GM04504 (cell line): ENCODE measurements around the gene BAG1.
A peak's percentile ranks its signal among the peaks of the same experiment; 100 is the strongest.

ENCODE experiments used
- DNase-seq: peaks from one replicate; pipeline ENCODE4 v3.0.0-alpha.2; 2012; ENCODE audit warnings: low read depth

Gene BAG1

GRCh38 chr9:33241298-33241697 is 23.2 kb downstream of the BAG1 start:
- no peak for DNase-seq

- no peak for DNase-seq
Observed at GRCh38 chr9:33239921-33240320, 24.6 kb downstream of the BAG1 start, which contains the start of gene SPINK4. Gene SPINK4 (plus strand): TSS chr9:33240167. CDS start chr9:33240209, 42 bp downstream.

- DNase-seq: no peak
Observed at GRCh38 chr9:33236571-33236970, 27.9 kb downstream of the BAG1 start.

- no peak for DNase-seq
Observed at GRCh38 chr9:33234511-33235467, 29.7 kb downstream of the BAG1 start.

- DNase-seq: peak; percentile 61
Observed at GRCh38 chr9:33233626-33234342, 30.7 kb downstream of the BAG1 start.

GRCh38 chr9:33232815-33233214 is 31.7 kb downstream of the BAG1 start:
- DNase-seq: no peak

GRCh38 chr9:33231623-33231942 is 32.9 kb downstream of the BAG1 start:
- no peak for DNase-seq

GRCh38 chr9:33230756-33231622 is 33.5 kb downstream of the BAG1 start:
- no peak for DNase-seq

- DNase-seq: no peak
Observed at GRCh38 chr9:33229359-33230114, 35.0 kb downstream of the BAG1 start.

- DNase-seq: no peak
Observed at GRCh38 chr9:33228606-33229005, 35.9 kb downstream of the BAG1 start.

GRCh38 chr9:33227741-33228140 is 36.8 kb downstream of the BAG1 start:
- DNase-seq: no peak

GRCh38 chr9:33227008-33227398 is 37.5 kb downstream of the BAG1 start:
- DNase-seq: no peak

- peak; percentile 46 for DNase-seq
Observed at GRCh38 chr9:33225319-33226147, 39.0 kb downstream of the BAG1 start.

- DNase-seq: no peak
Observed at GRCh38 chr9:33223696-33224095, 40.8 kb downstream of the BAG1 start.

GRCh38 chr9:33222031-33222430 is 42.5 kb downstream of the BAG1 start:
- DNase-seq: no peak

- no peak for DNase-seq
Observed at GRCh38 chr9:33221568-33221884, 43.0 kb downstream of the BAG1 start.

- DNase-seq: no peak
Observed at GRCh38 chr9:33220681-33221567, 43.6 kb downstream of the BAG1 start.

GRCh38 chr9:33211695-33212393 is 52.7 kb downstream of the BAG1 start:
- no peak for DNase-seq
